Vagina (tissue), 2 donors: Measurements from ENCODE around the gene GALM. TPM values are rescaled to one million over a fixed set of nuclear protein-coding genes. Genes with fewer than 3 reads are reported as not detected.

Source experiments
- DNase-seq, 2 donors: peaks; one replicate each; pipeline ENCODE4 v3.0.0-alpha.2; 2017; ENCODE audit errors: extremely low spot score in 2 of 2
- H3K27ac ChIP-seq: fragments of 200-600 bp; sonication (generic); one replicate; pipeline ENCODE4 v1.5.1; 2019
- H3K27me3 ChIP-seq: fragments of 200-600 bp; sonication (generic); one replicate; pipeline ENCODE4 v1.5.1; 2019
- H3K36me3 ChIP-seq, 2 donors: fragments of 200-600 bp; sonication (generic); one replicate each; pipeline ENCODE4 v1.5.1; 2017 to 2019
- H3K4me1 ChIP-seq: fragments of 200-600 bp; sonication (generic); one replicate; pipeline ENCODE4 v1.5.1; 2019
- H3K4me3 ChIP-seq, 2 donors: fragments of 200-600 bp; sonication (generic); 1 replicate in 1 of 2; 2 replicates in 1 of 2; pipeline ENCODE4 v1.5.1; 2016 to 2019
- H3K9me3 ChIP-seq: fragments of 200-600 bp; sonication (generic); one replicate; pipeline ENCODE4 v1.5.1; 2019
- POLR2A ChIP-seq, 2 donors: fragments of 450-650 bp; IDR thresholded peaks; one replicate each; pipeline ENCODE4 v1.6.1; 2017; ENCODE audit warnings: antibody characterized with exemption in 2 of 2, mild to moderate bottlenecking in 2 of 2, moderate library complexity in 2 of 2
- POLR2AphosphoS5 ChIP-seq, 2 donors: sonication (generic); formaldehyde crosslinking; IDR thresholded peaks; one replicate each; pipeline ENCODE4 v1.9.0; 2017; ENCODE audit warnings: antibody characterized with exemption in 2 of 2, mild to moderate bottlenecking in 2 of 2, low read depth in 1 of 2; ENCODE audit not compliant: insufficient read depth in 1 of 2
- intact Hi-C: fragments of 100-400 bp; cut with DNase I; formaldehyde crosslinking; loops from one replicate; pipeline ENCODE4 v1.15.1; 2023
- total RNA-seq: library from RNA; depleted of rRNA; stranded (reverse); fragments of >200 nt; gene quantifications from one replicate; pipeline ENCODE4 v1.2.3, GENCODE V29; 2016
- TF ChIP-seq, protein P1 (sequence below), 3 experiments: fragments of 450-650 bp in 2 of 3; fragments of 200-600 bp in 1 of 3; sonication (generic) in 1 of 3; IDR thresholded peaks; one replicate each; pipeline ENCODE4 v1.5.1; 2017 to 2019; ENCODE audit warnings: antibody characterized with exemption in 3 of 3, mild to moderate bottlenecking in 2 of 3, moderate library complexity in 2 of 3

GALM gene
- total RNA-seq, result 16.9 TPM

DNA sequence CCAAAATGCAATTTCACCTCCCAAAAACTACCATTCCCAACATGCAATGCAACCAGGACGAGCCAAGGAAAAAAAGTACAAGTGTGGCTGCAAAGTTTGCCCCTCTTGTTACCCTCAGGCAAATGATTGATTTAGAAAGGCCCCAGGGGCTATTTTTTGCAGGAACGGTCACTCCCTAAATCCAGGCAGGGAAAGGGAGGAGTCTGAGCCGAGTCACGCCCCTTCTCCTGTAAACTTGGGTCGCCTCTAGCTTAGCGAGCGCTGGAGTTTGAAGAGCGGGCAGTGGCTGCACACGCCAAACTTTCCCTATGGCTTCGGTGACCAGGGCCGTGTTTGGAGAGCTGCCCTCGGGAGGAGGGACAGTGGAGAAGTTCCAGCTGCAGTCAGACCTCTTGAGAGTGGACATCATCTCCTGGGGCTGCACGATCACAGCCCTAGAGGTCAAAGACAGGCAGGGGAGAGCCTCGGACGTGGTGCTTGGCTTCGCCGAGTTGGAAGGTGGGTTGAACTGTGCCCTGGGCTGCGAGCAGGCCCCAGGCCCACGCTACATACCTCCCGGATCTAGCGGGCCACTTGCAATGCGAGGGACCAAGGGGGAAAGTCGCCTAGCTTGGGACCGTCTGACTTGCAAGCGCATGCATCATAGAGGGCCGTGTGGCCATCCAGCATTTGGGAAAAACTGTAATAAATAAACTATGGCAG is at the start of gene GALM:
TSS of gene GALM (plus strand) at position 261 of the 702 bp plus-strand sequence. CDS start at position 309, 48 bp downstream.
- peak within 1 kb of the TSS; percentile 81 for H3K27ac ChIP-seq
- DNase-seq, result peak in 1 of 2 donors; percentile 94
- H3K9me3 ChIP-seq, result no peaks in the 10 kb centered on the region
- peak within 1 kb of the TSS; percentile 70 to 74 for H3K4me3 ChIP-seq
- H3K4me1 ChIP-seq, result peaks cover 21% of the 10 kb centered on the region
- intact Hi-C loops, result no loop called here
- no peaks in the 10 kb centered on the region for H3K27me3 ChIP-seq
- TF ChIP-seq POLR2AphosphoS5 (IDR thresholded peaks at IDR 0.05; ENCODE audit: insufficient read depth in 1 of 2, low read depth in 1 of 2) (peak; percentile 84 to 93), POLR2A (IDR thresholded peaks at IDR 0.05) (no peak)
- TF ChIP-seq, protein P1, sequence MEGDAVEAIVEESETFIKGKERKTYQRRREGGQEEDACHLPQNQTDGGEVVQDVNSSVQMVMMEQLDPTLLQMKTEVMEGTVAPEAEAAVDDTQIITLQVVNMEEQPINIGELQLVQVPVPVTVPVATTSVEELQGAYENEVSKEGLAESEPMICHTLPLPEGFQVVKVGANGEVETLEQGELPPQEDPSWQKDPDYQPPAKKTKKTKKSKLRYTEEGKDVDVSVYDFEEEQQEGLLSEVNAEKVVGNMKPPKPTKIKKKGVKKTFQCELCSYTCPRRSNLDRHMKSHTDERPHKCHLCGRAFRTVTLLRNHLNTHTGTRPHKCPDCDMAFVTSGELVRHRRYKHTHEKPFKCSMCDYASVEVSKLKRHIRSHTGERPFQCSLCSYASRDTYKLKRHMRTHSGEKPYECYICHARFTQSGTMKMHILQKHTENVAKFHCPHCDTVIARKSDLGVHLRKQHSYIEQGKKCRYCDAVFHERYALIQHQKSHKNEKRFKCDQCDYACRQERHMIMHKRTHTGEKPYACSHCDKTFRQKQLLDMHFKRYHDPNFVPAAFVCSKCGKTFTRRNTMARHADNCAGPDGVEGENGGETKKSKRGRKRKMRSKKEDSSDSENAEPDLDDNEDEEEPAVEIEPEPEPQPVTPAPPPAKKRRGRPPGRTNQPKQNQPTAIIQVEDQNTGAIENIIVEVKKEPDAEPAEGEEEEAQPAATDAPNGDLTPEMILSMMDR (IDR thresholded peaks at IDR 0.05), result no peak
- H3K36me3 ChIP-seq, result no peaks in the 10 kb centered on the region

DNA sequence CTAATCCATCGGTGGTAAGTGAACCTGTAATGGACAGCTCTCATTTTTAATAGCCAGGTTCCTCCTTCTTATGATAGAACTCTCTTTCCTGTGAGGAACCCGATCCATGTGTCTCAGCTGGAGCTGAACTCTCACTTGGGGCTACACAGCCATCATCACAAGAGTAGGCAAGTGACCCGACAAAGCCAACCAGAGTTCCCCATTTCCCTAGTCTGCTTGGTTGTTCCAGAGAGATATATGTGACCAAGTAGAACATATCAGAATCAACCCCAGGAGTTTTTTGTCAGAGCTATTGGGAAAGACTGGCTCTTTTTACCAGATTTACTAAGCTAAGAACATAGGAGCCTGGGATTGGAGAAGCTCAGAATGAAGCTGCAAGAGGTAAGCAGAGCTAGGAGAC is 48.6 kb upstream of the GALM start:
- TF ChIP-seq POLR2A (IDR thresholded peaks at IDR 0.05), result no peak
- TF ChIP-seq, protein P1 (IDR thresholded peaks at IDR 0.05), result no peak
- TF ChIP-seq POLR2AphosphoS5 (IDR thresholded peaks at IDR 0.05; ENCODE audit: insufficient read depth in 1 of 2, low read depth in 1 of 2), result no peak
- Histone ChIP-seq H3K4me3 (no peak overlapping the region), H3K36me3 (no peaks in the 10 kb centered on the region), H3K9me3 (no peaks in the 10 kb centered on the region), H3K27ac (no peak overlapping the region), H3K4me1 (peaks cover 13% of the 10 kb centered on the region), H3K27me3 (no peaks in the 10 kb centered on the region)
- DNase-seq, result no peak
- intact Hi-C loops, result no loop called here

DNA sequence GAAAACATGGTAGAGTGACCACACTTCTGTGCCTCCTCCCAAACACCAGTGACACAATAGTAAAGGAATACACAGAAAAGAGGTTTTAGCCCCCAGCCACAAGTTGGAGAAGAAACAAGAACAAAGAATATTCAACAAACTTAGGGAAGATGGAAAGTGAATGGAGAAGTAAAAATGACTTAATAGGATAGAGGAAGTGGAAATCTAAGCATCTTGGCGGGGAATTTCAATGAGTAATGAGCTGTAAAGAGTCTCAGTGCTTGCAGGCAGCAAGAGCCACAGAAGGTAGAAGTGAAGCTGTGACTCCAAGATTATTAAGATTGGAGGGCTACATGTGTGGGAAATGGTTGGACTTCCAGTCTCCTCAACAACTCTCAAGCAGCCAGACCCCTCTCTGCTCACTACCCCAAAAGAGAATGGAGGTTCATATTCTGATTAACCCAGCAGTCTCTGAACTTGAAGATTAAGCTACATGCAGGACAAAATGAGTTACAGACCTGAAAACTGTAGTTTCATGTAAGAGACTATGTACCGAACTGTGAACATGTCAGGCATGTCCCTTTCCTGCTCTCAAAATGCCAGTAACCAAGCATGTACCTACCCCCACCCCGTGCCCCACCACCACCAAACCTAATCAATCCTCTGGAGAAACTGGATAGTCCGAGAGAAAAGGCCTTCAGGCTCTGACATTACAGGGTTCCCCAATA is 46.3 kb upstream of the GALM start:
- Histone ChIP-seq H3K9me3 (no peaks in the 10 kb centered on the region), H3K27ac (no peak overlapping the region), H3K4me3 (no peak overlapping the region), H3K36me3 (no peaks in the 10 kb centered on the region), H3K4me1 (peaks cover 13% of the 10 kb centered on the region), H3K27me3 (no peaks in the 10 kb centered on the region)
- DNase-seq, result no peak
- TF ChIP-seq POLR2A (IDR thresholded peaks at IDR 0.05) (no peak), POLR2AphosphoS5 (IDR thresholded peaks at IDR 0.05; ENCODE audit: insufficient read depth in 1 of 2, low read depth in 1 of 2) (no peak)
- TF ChIP-seq, protein P1 (IDR thresholded peaks at IDR 0.05), result no peak
- intact Hi-C loops, result no loop called here

DNA sequence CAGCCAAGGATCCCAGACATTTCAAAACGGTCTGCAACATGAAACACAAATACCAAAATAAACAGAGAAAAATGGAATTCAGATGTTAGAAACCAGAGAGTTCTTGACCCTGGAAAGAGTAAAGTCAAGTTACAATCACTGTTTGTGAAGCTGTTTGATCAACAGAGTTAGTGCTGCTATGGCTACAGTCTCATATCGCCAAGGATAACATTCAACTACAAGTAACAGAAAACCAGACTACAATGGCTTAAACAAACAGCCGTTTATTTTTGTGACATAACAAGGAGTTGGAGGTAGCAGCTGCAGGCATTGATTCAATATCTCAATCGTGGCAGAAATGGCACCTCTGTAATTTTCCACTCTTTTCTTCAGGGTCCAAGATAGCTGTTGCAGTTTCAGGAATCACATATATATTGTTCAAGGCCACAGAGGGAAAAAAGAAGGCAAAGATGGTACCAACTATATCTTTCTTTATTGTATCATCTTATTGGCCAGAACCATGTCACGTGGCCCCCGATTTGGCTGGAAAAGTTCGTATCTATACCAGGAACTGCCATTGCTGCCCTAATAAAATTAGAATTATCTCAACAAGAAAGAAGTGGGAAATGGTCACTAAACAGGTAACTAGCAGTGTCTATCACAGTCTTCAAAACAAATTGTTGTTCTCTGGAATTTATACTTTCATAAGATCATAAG is 45.5 kb upstream of the GALM start:
- no peak for TF ChIP-seq POLR2AphosphoS5 (IDR thresholded peaks at IDR 0.05; ENCODE audit: insufficient read depth in 1 of 2, low read depth in 1 of 2)
- TF ChIP-seq POLR2A (IDR thresholded peaks at IDR 0.05), result no peak
- TF ChIP-seq, protein P1 (IDR thresholded peaks at IDR 0.05), result no peak
- intact Hi-C loops, result no loop called here
- H3K27me3 ChIP-seq, result no peaks in the 10 kb centered on the region
- no peak for DNase-seq
- H3K9me3 ChIP-seq, result no peaks in the 10 kb centered on the region
- H3K4me3 ChIP-seq, result no peak overlapping the region
- H3K27ac ChIP-seq, result no peak overlapping the region
- peaks cover 13% of the 10 kb centered on the region for H3K4me1 ChIP-seq
- H3K36me3 ChIP-seq, result no peaks in the 10 kb centered on the region
